Loucy (cell line): Measurements from ENCODE around the gene RALA.

Source experiments
- H2AFZ ChIP-seq: fragments of 200-600 bp; sonication (generic); 2 replicates; pipeline ENCODE4 v1.6.0; 2016; ENCODE audit warnings: antibody characterized with exemption, mild to moderate bottlenecking, low read length, moderate library complexity
- H3F3A ChIP-seq: fragments of 200-600 bp; 2 replicates; pipeline ENCODE4 v1.6.0; 2016; ENCODE audit warnings: antibody characterized with exemption, low read depth, mild to moderate bottlenecking
- H3K27me3 ChIP-seq: fragments of 200-600 bp; sonication (generic); 2 replicates; pipeline ENCODE4 v1.6.1; 2014; ENCODE audit warnings: low read length, mild to moderate bottlenecking; ENCODE audit not compliant: insufficient read depth, poor library complexity, severe bottlenecking
- H3K36me3 ChIP-seq: fragments of 200-600 bp; sonication (generic); 2 replicates; pipeline ENCODE4 v1.6.1; 2016; ENCODE audit warnings: low read length; ENCODE audit not compliant: insufficient read depth
- H3K4me1 ChIP-seq: fragments of 200-600 bp; sonication (generic); 2 replicates; pipeline ENCODE4 v1.5.1; 2014; ENCODE audit warnings: low read length, mild to moderate bottlenecking; ENCODE audit not compliant: insufficient read depth, poor library complexity, severe bottlenecking
- H3K4me2 ChIP-seq: fragments of 200-600 bp; sonication (generic); 2 replicates; pipeline ENCODE4 v1.6.0; 2014; ENCODE audit warnings: antibody characterized with exemption, low read length, low read depth, mild to moderate bottlenecking; ENCODE audit not compliant: poor library complexity, severe bottlenecking
- H3K4me3 ChIP-seq: fragments of 200-600 bp; sonication (generic); 2 replicates; pipeline ENCODE4 v1.5.1; 2014; ENCODE audit warnings: low read length, mild to moderate bottlenecking, mixed read lengths; ENCODE audit not compliant: poor library complexity, severe bottlenecking
- H3K79me2 ChIP-seq: fragments of 200-600 bp; sonication (generic); 2 replicates; pipeline ENCODE4 v1.6.1; 2014; ENCODE audit warnings: low read length; ENCODE audit not compliant: insufficient read depth
- H3K9ac ChIP-seq: fragments of 200-600 bp; sonication (generic); 2 replicates; pipeline ENCODE4 v1.6.0; 2014; ENCODE audit warnings: mild to moderate bottlenecking, low read depth, low read length, moderate library complexity; ENCODE audit not compliant: poor library complexity, severe bottlenecking
- H3K9me2 ChIP-seq: fragments of 200-600 bp; sonication (generic); replicated peaks from 2 replicates; pipeline ENCODE4 v1.6.1; 2016; ENCODE audit warnings: low read depth, low read length, mixed read lengths
- H3K9me3 ChIP-seq: fragments of 200-600 bp; sonication (generic); 2 replicates; pipeline ENCODE4 v1.6.1; 2014; ENCODE audit warnings: mild to moderate bottlenecking, antibody characterized with exemption, low read length, low read depth; ENCODE audit not compliant: insufficient read depth
- H4K20me1 ChIP-seq: fragments of 200-600 bp; sonication (generic); 2 replicates; pipeline ENCODE4 v1.6.0; 2014; ENCODE audit warnings: antibody characterized with exemption, low read length, mild to moderate bottlenecking; ENCODE audit not compliant: insufficient read depth, poor library complexity, severe bottlenecking
- EZH2phosphoT487 ChIP-seq: fragments of 200-600 bp; IDR thresholded peaks from 2 replicates; pipeline ENCODE4 v1.6.1; 2018; ENCODE audit warnings: antibody characterized with exemption, mild to moderate bottlenecking, moderate library complexity, borderline replicate concordance
- TF ChIP-seq, protein P1 (sequence below): fragments of 200-600 bp; sonication (generic); conservative IDR thresholded peaks from 2 replicates; pipeline ENCODE4 v1.5.1; 2014; ENCODE audit warnings: mild to moderate bottlenecking, antibody characterized with exemption, low read length

Gene RALA

DNA sequence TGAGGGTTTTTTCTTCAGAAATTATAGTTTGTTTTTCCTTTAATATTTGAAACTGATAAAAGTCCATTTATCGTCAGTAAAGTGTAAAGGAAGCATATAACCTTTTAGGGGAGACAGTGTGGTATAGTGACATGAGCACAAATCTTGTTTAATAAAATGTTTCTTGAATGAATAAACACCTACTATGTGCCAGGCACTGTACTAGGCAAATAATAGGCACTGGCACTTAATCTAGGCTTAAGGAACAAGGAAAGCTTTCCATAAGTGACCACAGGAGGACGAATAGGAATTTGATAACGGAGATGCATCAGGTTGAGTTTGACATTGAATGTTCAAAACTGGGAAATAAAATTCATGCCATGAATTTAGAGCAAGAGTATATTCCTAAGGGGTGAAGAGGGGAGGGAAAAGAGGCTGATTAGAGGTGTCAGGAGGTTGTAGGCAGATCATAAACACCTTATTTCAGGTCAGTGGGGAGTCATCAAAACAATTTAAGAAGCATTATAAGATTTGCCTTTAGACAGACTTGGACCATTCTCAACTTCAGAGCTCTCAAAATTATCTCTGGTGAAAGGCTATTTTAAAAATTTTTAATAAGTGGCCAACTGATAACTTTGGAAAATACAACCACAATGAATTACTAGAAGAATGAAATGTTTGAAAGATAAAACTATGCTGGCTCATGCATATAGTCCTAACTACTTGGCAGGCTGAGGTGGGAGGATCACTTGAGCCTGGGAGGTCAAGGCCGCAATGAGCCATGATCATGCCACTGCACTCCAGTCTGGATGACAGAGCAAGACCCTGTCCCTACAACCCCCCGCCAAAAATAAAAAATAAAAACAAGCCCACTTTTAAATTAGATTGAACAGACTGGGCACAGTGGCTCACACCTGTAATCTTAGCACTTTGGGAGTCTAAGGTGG is 22.4 kb downstream of the RALA start:
- Histone ChIP-seq H3K4me1 (no peaks in the 10 kb centered on the region), H3K79me2 (peaks cover 89% of the 10 kb centered on the region), H3K36me3 (no peaks in the 10 kb centered on the region), H3K4me2 (no peak overlapping the region), H3K4me3 (no peak overlapping the region), H3K9ac (no peak overlapping the region), H3F3A (no peaks in the 10 kb centered on the region), H2AFZ (no peak overlapping the region), H3K9me3 (no peaks in the 10 kb centered on the region), H4K20me1 (peaks cover 18% of the 10 kb centered on the region), H3K27me3 (no peaks in the 10 kb centered on the region), H3K9me2 (no peaks in the 10 kb centered on the region)
- no peak for TF ChIP-seq EZH2phosphoT487
- TF ChIP-seq, protein P1, sequence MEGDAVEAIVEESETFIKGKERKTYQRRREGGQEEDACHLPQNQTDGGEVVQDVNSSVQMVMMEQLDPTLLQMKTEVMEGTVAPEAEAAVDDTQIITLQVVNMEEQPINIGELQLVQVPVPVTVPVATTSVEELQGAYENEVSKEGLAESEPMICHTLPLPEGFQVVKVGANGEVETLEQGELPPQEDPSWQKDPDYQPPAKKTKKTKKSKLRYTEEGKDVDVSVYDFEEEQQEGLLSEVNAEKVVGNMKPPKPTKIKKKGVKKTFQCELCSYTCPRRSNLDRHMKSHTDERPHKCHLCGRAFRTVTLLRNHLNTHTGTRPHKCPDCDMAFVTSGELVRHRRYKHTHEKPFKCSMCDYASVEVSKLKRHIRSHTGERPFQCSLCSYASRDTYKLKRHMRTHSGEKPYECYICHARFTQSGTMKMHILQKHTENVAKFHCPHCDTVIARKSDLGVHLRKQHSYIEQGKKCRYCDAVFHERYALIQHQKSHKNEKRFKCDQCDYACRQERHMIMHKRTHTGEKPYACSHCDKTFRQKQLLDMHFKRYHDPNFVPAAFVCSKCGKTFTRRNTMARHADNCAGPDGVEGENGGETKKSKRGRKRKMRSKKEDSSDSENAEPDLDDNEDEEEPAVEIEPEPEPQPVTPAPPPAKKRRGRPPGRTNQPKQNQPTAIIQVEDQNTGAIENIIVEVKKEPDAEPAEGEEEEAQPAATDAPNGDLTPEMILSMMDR = no peak

DNA sequence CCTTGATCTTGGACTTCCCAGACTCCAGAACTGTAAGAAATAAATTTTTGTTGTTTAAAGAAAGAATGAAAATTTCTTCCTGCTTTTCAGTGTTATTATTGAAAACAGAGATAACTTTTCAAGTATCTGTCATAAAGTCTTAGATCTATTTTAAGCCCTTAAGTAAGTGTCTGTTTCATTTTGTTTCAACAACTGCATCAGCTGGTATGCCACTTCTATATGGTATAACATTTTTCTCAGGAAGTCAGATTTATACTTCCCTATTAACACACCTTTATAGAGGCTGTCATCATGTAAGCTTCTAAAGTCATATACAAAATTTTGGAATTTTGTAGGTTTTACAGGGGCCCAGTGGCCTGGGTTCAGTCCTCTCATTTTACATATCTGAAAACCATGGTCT is 24.4 kb downstream of the RALA start:
- H3K4me3 ChIP-seq = no peak overlapping the region
- no peaks in the 10 kb centered on the region for H3K36me3 ChIP-seq
- H3K9me2 ChIP-seq = no peaks in the 10 kb centered on the region
- H3K9ac ChIP-seq = no peak overlapping the region
- peaks cover 18% of the 10 kb centered on the region for H4K20me1 ChIP-seq
- peaks cover 83% of the 10 kb centered on the region for H3K79me2 ChIP-seq
- no peaks in the 10 kb centered on the region for H3K27me3 ChIP-seq
- TF ChIP-seq, protein P1 = no peak
- no peak for TF ChIP-seq EZH2phosphoT487
- no peaks in the 10 kb centered on the region for H3K9me3 ChIP-seq
- H3K4me1 ChIP-seq = no peaks in the 10 kb centered on the region
- no peak overlapping the region for H2AFZ ChIP-seq
- no peak overlapping the region for H3K4me2 ChIP-seq
- H3F3A ChIP-seq = no peaks in the 10 kb centered on the region

DNA sequence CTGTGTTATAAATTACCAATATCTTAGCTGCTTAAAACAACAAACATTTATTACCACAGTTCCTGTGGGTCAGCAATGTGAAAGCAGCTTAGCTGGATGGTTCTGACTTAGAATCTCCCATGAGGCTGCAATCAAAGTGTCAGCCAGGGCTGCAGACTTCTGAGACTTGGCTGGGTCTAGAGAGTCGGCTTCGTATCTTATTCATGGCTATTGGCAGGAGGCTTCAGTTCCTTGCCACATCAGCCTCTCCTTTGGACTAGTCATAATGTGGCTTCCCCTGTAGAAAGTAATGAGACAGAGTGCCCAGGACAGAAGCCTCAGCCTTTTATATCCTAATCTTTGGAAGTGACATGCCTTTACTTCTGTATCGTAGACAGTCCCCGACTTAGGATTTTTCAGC is 27.3 kb downstream of the RALA start:
- TF ChIP-seq EZH2phosphoT487 = no peak
- TF ChIP-seq, protein P1 = no peak
- Histone ChIP-seq H3K4me2 (no peak overlapping the region), H3K79me2 (peaks cover 79% of the 10 kb centered on the region), H3K9ac (no peak overlapping the region), H3K36me3 (no peaks in the 10 kb centered on the region; the same call in 1 of the 2 replicates), H4K20me1 (peaks cover 3% of the 10 kb centered on the region), H3K4me3 (no peak overlapping the region), H3K9me3 (no peaks in the 10 kb centered on the region), H3K27me3 (no peaks in the 10 kb centered on the region), H2AFZ (no peak overlapping the region), H3F3A (no peaks in the 10 kb centered on the region), H3K9me2 (no peaks in the 10 kb centered on the region), H3K4me1 (no peaks in the 10 kb centered on the region)
